Psoas muscle (tissue), 8 donors: ENCODE data around the gene HBEGF. TPM values are rescaled to one million over a fixed set of nuclear protein-coding genes. Genes with fewer than 3 reads are reported as not detected.
A peak's percentile ranks its signal among the peaks of the same experiment; 100 is the strongest.

Experiments used
- ATAC-seq, 4 donors: fragments of 200-7000 bp; cut with Tn5 transposase; one replicate each; pipeline ENCODE4 v1.9.1; 2020; ENCODE audit warnings: moderate library complexity in 3 of 4, mild to moderate bottlenecking in 2 of 4
- DNase-seq, 2 donors: peaks; one replicate each; pipeline ENCODE4 v3.0.0-alpha.2; 2020
- H3K27ac ChIP-seq: fragments of 200-600 bp; one replicate; pipeline ENCODE4 v1.8.0; 2022
- H3K27me3 ChIP-seq, 3 donors: fragments of 200-600 bp in 1 of 3; one replicate each; pipeline versions ENCODE4 v1.6.1 to v1.8.0; 2013 to 2022; ENCODE audit warnings: low read length in 2 of 3, mild to moderate bottlenecking in 2 of 3, moderate library complexity in 1 of 3; ENCODE audit not compliant: insufficient read depth in 3 of 3
- H3K36me3 ChIP-seq, 2 donors: fragments of 200-600 bp in 1 of 2; one replicate each; pipeline versions ENCODE4 v1.6.1 to v1.8.0; 2013 to 2022; ENCODE audit warnings: low read depth in 1 of 2, mild to moderate bottlenecking in 1 of 2, moderate library complexity in 1 of 2; ENCODE audit not compliant: insufficient read depth in 1 of 2
- H3K4me1 ChIP-seq: fragments of 200-600 bp; one replicate; pipeline ENCODE4 v1.8.0; 2022
- H3K4me3 ChIP-seq: fragments of 200-600 bp; one replicate; pipeline ENCODE4 v1.8.0; 2022; ENCODE audit warnings: mild to moderate bottlenecking
- H3K9me3 ChIP-seq: fragments of 200-600 bp; one replicate; pipeline ENCODE4 v1.8.0; 2022
- CTCF ChIP-seq: fragments of 200-600 bp; IDR thresholded peaks from one replicate; pipeline ENCODE4 v1.8.0; 2022; ENCODE audit warnings: antibody characterized with exemption
- WGBS, 3 donors: extraction: QIAGEN DNeasy Blood & Tissue Kit; methylation state at CpG; one replicate each; pipeline versions ENCODE4 v1.1.6 to v1.1.7; 2013; 5-methylcytosine and 5-hydroxymethylcytosine counted together
- intact Hi-C, 2 donors: fragments of 100-400 bp; cut with DNase I; formaldehyde crosslinking; loops; one replicate each; pipeline versions ENCODE4 v1.11.0 to v1.14.2; 2022
- polyA plus RNA-seq, 3 donors: library from polyadenylated mRNA; stranded (reverse); fragments of 200-250 nt; gene quantifications; one replicate each; pipeline ENCODE4 v1.2.3, GENCODE V29; 2013
- total RNA-seq, 4 donors: library from RNA; stranded (reverse); fragmentation: NEBNext Ultra II Directional in 2 of 4; extraction: Animal tissue kit (Norgen Biotek cat#: 25700) in 2 of 4; gene quantifications; one replicate each; pipeline versions ENCODE4 v1.2.1 to v1.2.4, GENCODE V29; 2021 to 2023
- donor health status: healthy with polysubstance abuse.
- donor health status: DM: no; HTN: no; CAD: no; lungs with moderate emphysema.
- donor health status: Bipolar disorder and iron deficiency.
- donor health status: healthy.
- donor health status: DM: yes; HTN: yes; CAD: no.
- donor health status: DM: no; HTN: no; CAD: no.
- donor health status: DM: no; HTN: no; CAD: no.
- donor health status: DM: yes; HTN: yes; CAD: no.

The HBEGF gene
- total and polyA plus RNA-seq, 7 donors: 14.5 to 60.8 (median 33.5) TPM

GRCh38 chr5:140372971-140373487 lies 26.6 kb upstream of the HBEGF start:
- Histone ChIP-seq H3K27ac (no peak overlapping the region), H3K4me3 (no peak overlapping the region), H3K9me3 (no peaks in the 10 kb centered on the region), H3K27me3 (no peaks in the 10 kb centered on the region), H3K4me1 (no peaks in the 10 kb centered on the region), H3K36me3 (no peaks in the 10 kb centered on the region)
- WGBS, 3 donors: 5 to 8% (median 8%) methylated on average over 2 of the region's 2 CpGs
- ATAC-seq: peak; percentile 80 to 93 (median 86)
- intact Hi-C loops: loop anchor here (5.0 to 10.0 kb wide), 4 partner anchors 264 to 672 kb away; partner anchors contain the start of gene TMCO6 (in 1 of the 2)
- peak; percentile 75 to 83 for DNase-seq
- peak; percentile 83 for TF ChIP-seq CTCF

- intact Hi-C loops: loop anchor here (5.0 to 10.0 kb wide), 4 partner anchors 266 to 673 kb away; partner anchors contain the start of gene TMCO6 (in 1 of the 2)
- 88 to 94% (median 90%) methylated on average over 3 of the region's 3 CpGs for WGBS, 3 donors
- Histone ChIP-seq H3K27ac (no peak overlapping the region), H3K27me3 (no peaks in the 10 kb centered on the region), H3K4me1 (no peaks in the 10 kb centered on the region), H3K36me3 (no peaks in the 10 kb centered on the region), H3K4me3 (no peak overlapping the region), H3K9me3 (no peaks in the 10 kb centered on the region)
- no peak for DNase-seq
- ATAC-seq: no peak
- TF ChIP-seq CTCF: no peak
Observed at GRCh38 chr5:140371356-140372151, 25.2 kb upstream of the HBEGF start.

- Histone ChIP-seq H3K27me3 (no peaks in the 10 kb centered on the region), H3K4me3 (no peak overlapping the region), H3K36me3 (no peaks in the 10 kb centered on the region), H3K9me3 (no peaks in the 10 kb centered on the region), H3K27ac (no peak overlapping the region), H3K4me1 (no peaks in the 10 kb centered on the region)
- DNase-seq (no peak), ATAC-seq (no peak)
- TF ChIP-seq CTCF: no peak
- intact Hi-C loops: no loop called here
- WGBS, 3 donors: 88 to 91% (median 90%) methylated on average over 8 of the region's 8 CpGs
Observed at GRCh38 chr5:140367256-140368013, 21.0 kb upstream of the HBEGF start.

- intact Hi-C loops: no loop called here
- WGBS, 3 donors: 65 to 77% (median 75%) methylated on average over 7 of the region's 7 CpGs
- no peak overlapping the region for H3K27ac ChIP-seq
Observed at GRCh38 chr5:140366589-140367255, 20.3 kb upstream of the HBEGF start.

More at GRCh38 chr5:140366589-140367255, 20.3 kb upstream of the HBEGF start:
- Histone ChIP-seq H3K4me3 (no peak overlapping the region), H3K4me1 (no peaks in the 10 kb centered on the region), H3K9me3 (no peaks in the 10 kb centered on the region), H3K36me3 (no peaks in the 10 kb centered on the region), H3K27me3 (no peaks in the 10 kb centered on the region)
- no peak for TF ChIP-seq CTCF
- no peak for ATAC-seq
- DNase-seq: no peak
